Transverse colon (tissue), 4 donors: ENCODE results near the gene GREB1L.

ENCODE experiments used
- CTCF ChIP-seq, 5 experiments: fragments of 200-600 bp in 3 of 5; fragments of 450-650 bp in 2 of 5; sonication (generic) in 3 of 5; IDR thresholded peaks; 1 replicate in 2 of 5; 2 replicates in 3 of 5; pipeline ENCODE4 v1.5.1; 2016 to 2017; ENCODE audit warnings: antibody characterized with exemption in 5 of 5, inconsistent platforms in 3 of 5, mild to moderate bottlenecking in 2 of 5, moderate library complexity in 1 of 5
- EP300 ChIP-seq: sonication (generic); formaldehyde crosslinking; IDR thresholded peaks from one replicate; pipeline ENCODE4 v1.6.1; 2017; ENCODE audit warnings: antibody characterized with exemption, low read depth
- POLR2A ChIP-seq: fragments of 450-650 bp; IDR thresholded peaks from one replicate; pipeline ENCODE4 v1.6.1; 2016; ENCODE audit warnings: antibody characterized with exemption, mild to moderate bottlenecking, moderate library complexity
- POLR2AphosphoS5 ChIP-seq, 3 donors: sonication (generic); formaldehyde crosslinking; IDR thresholded peaks; one replicate each; pipeline ENCODE4 v1.6.1; 2016; ENCODE audit warnings: antibody characterized with exemption in 3 of 3

- TF ChIP-seq POLR2A (no peak), CTCF (IDR thresholded peaks at IDR 0.05) (no peak), POLR2AphosphoS5 (IDR thresholded peaks at IDR 0.05) (no peak), EP300 (no peak)
These were observed 73.7 kb downstream of the GREB1L start for GRCh38 chr18:21315741-21316197.
